Measurements from ENCODE around the gene MTR. TPM values are rescaled to one million over a fixed set of nuclear protein-coding genes. Genes with fewer than 3 reads are reported as not detected.

MTR gene
- total RNA-seq, 1 experiment from 2014 or later: 54.6 TPM

DNA sequence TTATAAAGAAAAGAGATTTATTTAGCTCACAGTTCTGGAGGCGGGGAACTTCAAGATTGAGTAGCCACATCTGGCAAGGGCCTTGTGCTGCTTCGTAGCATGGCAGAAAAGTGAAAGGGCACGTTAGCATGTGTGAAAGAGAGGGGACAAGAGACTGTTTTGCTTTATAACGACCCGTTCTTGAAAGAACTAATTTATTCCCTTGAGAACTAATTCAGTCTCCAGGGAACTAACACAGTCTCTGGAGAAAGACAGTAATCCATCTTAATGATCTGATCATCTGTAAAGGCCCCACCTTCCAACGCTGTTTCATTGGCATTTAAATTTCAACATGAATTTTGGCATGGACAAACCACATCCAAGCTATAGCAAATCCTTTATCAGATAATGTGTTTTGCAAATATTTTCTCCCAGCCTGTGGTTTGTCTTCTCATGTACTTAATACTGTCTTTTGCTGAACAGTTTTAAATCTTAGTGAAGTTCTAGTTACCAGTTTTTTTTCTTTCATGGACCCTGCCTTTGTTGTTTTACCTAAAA, 26.1 kb downstream of the MTR start:
- TF ChIP-seq, protein P1, sequence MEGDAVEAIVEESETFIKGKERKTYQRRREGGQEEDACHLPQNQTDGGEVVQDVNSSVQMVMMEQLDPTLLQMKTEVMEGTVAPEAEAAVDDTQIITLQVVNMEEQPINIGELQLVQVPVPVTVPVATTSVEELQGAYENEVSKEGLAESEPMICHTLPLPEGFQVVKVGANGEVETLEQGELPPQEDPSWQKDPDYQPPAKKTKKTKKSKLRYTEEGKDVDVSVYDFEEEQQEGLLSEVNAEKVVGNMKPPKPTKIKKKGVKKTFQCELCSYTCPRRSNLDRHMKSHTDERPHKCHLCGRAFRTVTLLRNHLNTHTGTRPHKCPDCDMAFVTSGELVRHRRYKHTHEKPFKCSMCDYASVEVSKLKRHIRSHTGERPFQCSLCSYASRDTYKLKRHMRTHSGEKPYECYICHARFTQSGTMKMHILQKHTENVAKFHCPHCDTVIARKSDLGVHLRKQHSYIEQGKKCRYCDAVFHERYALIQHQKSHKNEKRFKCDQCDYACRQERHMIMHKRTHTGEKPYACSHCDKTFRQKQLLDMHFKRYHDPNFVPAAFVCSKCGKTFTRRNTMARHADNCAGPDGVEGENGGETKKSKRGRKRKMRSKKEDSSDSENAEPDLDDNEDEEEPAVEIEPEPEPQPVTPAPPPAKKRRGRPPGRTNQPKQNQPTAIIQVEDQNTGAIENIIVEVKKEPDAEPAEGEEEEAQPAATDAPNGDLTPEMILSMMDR (IDR thresholded peaks at IDR 0.05; ENCODE audit: unreplicated experiment): no peak
- BruUV-seq (replicated peaks): no TSS peak
- no peak overlapping the region for H3K4me3 Mint-ChIP-seq (ENCODE audit: unreplicated experiment)
- no peaks in the 10 kb centered on the region for H3K27me3 Mint-ChIP-seq (ENCODE audit: insufficient read depth, unreplicated experiment)
- ChIA-PET CTCF (interaction anchor here (0.5 to 0.6 kb wide), 4 partner anchors 17 to 250 kb away, joined by 3 read pairs; no protein-coding TSS in a partner anchor), POLR2A (interaction anchor here (0.8 to 0.9 kb wide), 3 partner anchors 10 to 26 kb away, joined by 3 to 4 read pairs (median 3); partner anchors contain the start of gene MTR)
- H3K36me3 Mint-ChIP-seq (ENCODE audit: insufficient read depth, unreplicated experiment): peaks cover 95% of the 10 kb centered on the region
- H3K9me3 Mint-ChIP-seq (ENCODE audit: unreplicated experiment): no peaks in the 10 kb centered on the region
- no peak for DNase-seq (ENCODE audit: unreplicated experiment)
- no peak overlapping the region for H3K27ac Mint-ChIP-seq (ENCODE audit: low read depth, unreplicated experiment)
- intact Hi-C loops (cut with micrococcal nuclease): no loop called here
- no peaks in the 10 kb centered on the region for H3K4me1 Mint-ChIP-seq (ENCODE audit: insufficient read depth, unreplicated experiment)

DNA sequence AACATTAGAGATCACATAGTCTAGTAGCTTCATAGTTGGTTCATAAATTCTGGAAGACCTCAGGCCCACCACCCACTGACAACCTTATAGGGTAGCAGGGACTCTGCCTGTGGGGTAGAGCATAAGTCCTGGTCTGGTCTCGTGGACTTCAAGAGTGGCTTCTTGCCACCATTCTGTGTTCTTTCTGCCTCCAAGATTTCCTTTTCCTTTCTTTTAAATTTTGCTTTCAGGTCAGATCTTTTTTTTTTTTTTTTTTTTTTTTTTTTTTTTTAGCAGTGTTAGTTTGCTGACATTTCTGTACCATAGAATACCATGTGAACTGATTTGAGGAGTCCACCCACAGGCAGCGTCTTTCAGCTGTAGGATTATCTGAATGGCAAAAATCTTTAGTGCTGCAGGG, 28.5 kb downstream of the MTR start:
- Mint-ChIP-seq H3K27me3 (ENCODE audit: insufficient read depth, unreplicated experiment) (no peaks in the 10 kb centered on the region), H3K4me1 (ENCODE audit: insufficient read depth, unreplicated experiment) (no peaks in the 10 kb centered on the region), H3K27ac (ENCODE audit: low read depth, unreplicated experiment) (no peak overlapping the region), H3K9me3 (ENCODE audit: unreplicated experiment) (no peaks in the 10 kb centered on the region), H3K4me3 (ENCODE audit: unreplicated experiment) (no peak overlapping the region), H3K36me3 (ENCODE audit: insufficient read depth, unreplicated experiment) (peaks cover 96% of the 10 kb centered on the region)
- no peak for DNase-seq (ENCODE audit: unreplicated experiment)
- intact Hi-C loops (cut with micrococcal nuclease): no loop called here
- TF ChIP-seq, protein P1 (IDR thresholded peaks at IDR 0.05; ENCODE audit: unreplicated experiment): no peak
- CTCF ChIA-PET: interaction anchor here (0.6 to 1.0 kb wide), 5 partner anchors 15 to 738 kb away, joined by 3 to 5 read pairs (median 3); no protein-coding TSS in a partner anchor
- BruUV-seq (replicated peaks): no TSS peak
- POLR2A ChIA-PET: interaction anchor here (0.7 to 1.2 kb wide), 2 partner anchors 14 to 29 kb away, joined by 3 to 4 read pairs; partner anchors contain the start of gene MTR

DNA sequence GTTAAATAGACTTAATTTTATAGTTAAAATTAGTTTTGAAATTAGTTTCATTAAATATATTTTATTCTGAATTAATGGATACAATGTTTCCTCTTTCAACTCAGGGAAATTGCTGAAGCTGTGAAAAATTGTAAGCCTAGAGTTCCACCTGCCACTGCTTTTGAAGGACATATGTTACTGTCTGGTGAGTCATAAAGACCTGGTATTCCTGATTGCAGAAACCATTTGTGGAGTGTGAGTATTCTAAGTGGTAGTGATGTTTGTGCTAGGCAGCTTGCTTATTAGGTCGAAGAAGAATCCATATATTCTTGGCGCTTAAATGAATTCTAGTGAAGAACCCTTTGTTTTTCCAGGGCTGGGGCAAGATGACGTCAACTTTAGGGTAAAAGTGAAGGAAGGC, 34.0 kb downstream of the MTR start:
- Mint-ChIP-seq H3K9me3 (ENCODE audit: unreplicated experiment) (no peaks in the 10 kb centered on the region), H3K4me3 (ENCODE audit: unreplicated experiment) (no peak overlapping the region), H3K36me3 (ENCODE audit: insufficient read depth, unreplicated experiment) (peaks cover 94% of the 10 kb centered on the region), H3K27ac (ENCODE audit: low read depth, unreplicated experiment) (no peak overlapping the region), H3K27me3 (ENCODE audit: insufficient read depth, unreplicated experiment) (no peaks in the 10 kb centered on the region), H3K4me1 (ENCODE audit: insufficient read depth, unreplicated experiment) (no peaks in the 10 kb centered on the region)
- CTCF ChIA-PET: interaction anchor here (0.6 to 1.6 kb wide), 7 partner anchors 10 to 235 kb away, joined by 3 to 5 read pairs (median 3); no protein-coding TSS in a partner anchor
- no peak for DNase-seq (ENCODE audit: unreplicated experiment)
- no TSS peak for BruUV-seq (replicated peaks)
- TF ChIP-seq, protein P1 (IDR thresholded peaks at IDR 0.05; ENCODE audit: unreplicated experiment): no peak
- POLR2A ChIA-PET: interaction anchor here (0.6 kb wide), 1 partner anchor 33 kb away, joined by 3 read pairs; no protein-coding TSS in a partner anchor
- intact Hi-C loops (cut with micrococcal nuclease): no loop called here

DNA sequence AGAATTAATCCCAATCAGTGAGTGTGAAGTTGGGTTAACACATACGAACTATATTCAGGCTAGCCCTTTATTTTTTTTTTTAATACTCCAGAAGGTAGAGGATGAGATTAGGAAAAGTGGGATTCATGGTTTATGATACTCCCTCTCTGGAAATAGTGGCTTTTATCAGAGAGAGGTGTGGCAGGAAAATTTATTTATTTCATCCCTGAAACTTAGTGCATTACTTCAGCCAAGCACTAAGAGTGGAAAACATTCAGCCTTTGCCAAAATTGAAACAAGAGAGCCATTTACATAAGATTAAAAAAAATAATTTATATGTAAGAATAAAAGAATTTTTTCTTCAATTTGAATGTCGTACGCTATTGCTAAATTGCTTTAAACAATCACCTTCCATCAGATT, 35.0 kb downstream of the MTR start:
- DNase-seq (ENCODE audit: unreplicated experiment): no peak
- TF ChIP-seq, protein P1 (IDR thresholded peaks at IDR 0.05; ENCODE audit: unreplicated experiment): no peak
- intact Hi-C loops (cut with micrococcal nuclease): no loop called here
- CTCF ChIA-PET: interaction anchor here (1.6 kb wide), 1 partner anchor 40 kb away, joined by 4 read pairs; no protein-coding TSS in a partner anchor
- POLR2A ChIA-PET: interaction anchor here (0.6 kb wide), 1 partner anchor 234 kb away, joined by 3 read pairs; no protein-coding TSS in a partner anchor
- no TSS peak for BruUV-seq (replicated peaks)
- no peaks in the 10 kb centered on the region for H3K9me3 Mint-ChIP-seq (ENCODE audit: unreplicated experiment)
- no peak overlapping the region for H3K27ac Mint-ChIP-seq (ENCODE audit: low read depth, unreplicated experiment)
- peaks cover 94% of the 10 kb centered on the region for H3K36me3 Mint-ChIP-seq (ENCODE audit: insufficient read depth, unreplicated experiment)
- no peak overlapping the region for H3K4me3 Mint-ChIP-seq (ENCODE audit: unreplicated experiment)
- no peaks in the 10 kb centered on the region for H3K4me1 Mint-ChIP-seq (ENCODE audit: insufficient read depth, unreplicated experiment)
- H3K27me3 Mint-ChIP-seq (ENCODE audit: insufficient read depth, unreplicated experiment): no peaks in the 10 kb centered on the region

Data from MCF 10A (cell line).